A673 (cell line): ENCODE measurements around the gene LONRF3.

Experiments
- EZH2 ChIP-seq: fragments of 200-600 bp; sonication (generic); IDR thresholded peaks from 2 replicates; pipeline ENCODE4 v1.6.1; 2017; ENCODE audit warnings: borderline replicate concordance, low read depth, mild to moderate bottlenecking, mixed read lengths, antibody characterized with exemption, low read length; ENCODE audit not compliant: poor library complexity, severe bottlenecking
- TF ChIP-seq, protein P1 (sequence below): fragments of 300-800, 200-600 bp; sonication (generic); conservative IDR thresholded peaks from 2 replicates; pipeline ENCODE4 v1.5.1; 2017; ENCODE audit warnings: low read depth, mild to moderate bottlenecking, antibody characterized with exemption, low read length, moderate library complexity, mixed read lengths

DNA sequence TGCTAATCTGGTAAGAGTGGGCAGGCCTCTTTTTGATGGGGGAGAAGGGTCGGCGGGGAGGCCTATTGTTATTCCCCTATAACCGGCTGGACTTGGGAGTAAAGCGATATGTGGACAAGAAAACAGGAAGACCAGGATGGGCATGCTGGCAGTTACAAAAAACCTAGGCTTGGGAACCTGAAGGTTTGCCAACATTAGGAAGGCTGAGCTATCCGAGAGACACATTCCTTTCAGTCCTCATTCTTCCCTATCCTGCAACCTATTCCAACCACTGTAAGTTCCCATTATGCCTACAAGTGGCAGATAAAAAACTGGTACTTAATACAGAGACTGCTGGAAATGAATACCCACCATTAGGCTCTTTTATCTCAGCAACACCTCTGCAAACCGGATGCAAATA, 66.0 kb downstream of the LONRF3 start:
- TF ChIP-seq, protein P1, sequence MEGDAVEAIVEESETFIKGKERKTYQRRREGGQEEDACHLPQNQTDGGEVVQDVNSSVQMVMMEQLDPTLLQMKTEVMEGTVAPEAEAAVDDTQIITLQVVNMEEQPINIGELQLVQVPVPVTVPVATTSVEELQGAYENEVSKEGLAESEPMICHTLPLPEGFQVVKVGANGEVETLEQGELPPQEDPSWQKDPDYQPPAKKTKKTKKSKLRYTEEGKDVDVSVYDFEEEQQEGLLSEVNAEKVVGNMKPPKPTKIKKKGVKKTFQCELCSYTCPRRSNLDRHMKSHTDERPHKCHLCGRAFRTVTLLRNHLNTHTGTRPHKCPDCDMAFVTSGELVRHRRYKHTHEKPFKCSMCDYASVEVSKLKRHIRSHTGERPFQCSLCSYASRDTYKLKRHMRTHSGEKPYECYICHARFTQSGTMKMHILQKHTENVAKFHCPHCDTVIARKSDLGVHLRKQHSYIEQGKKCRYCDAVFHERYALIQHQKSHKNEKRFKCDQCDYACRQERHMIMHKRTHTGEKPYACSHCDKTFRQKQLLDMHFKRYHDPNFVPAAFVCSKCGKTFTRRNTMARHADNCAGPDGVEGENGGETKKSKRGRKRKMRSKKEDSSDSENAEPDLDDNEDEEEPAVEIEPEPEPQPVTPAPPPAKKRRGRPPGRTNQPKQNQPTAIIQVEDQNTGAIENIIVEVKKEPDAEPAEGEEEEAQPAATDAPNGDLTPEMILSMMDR: no peak
- TF ChIP-seq EZH2: no peak
